H7 (cell line): Measurements from ENCODE around the gene CAMK2G. TPM values are rescaled to one million over a fixed set of nuclear protein-coding genes. Genes with fewer than 3 reads are reported as not detected.
A peak's percentile ranks its signal among the peaks of the same experiment; 100 is the strongest.
"Not testable (repeated sequence)": the region's sequence is repeated elsewhere in the genome, so short reads cannot be mapped to it uniquely, and the experiment has no call there.

ENCODE experiments used
- DNase-seq: peaks from one replicate; pipeline ENCODE4 v3.0.0; 2012
- H3K27me3 ChIP-seq: 2 replicates; pipeline ENCODE4 v1.6.0; 2011; ENCODE audit warnings: mild to moderate bottlenecking, low read length; ENCODE audit not compliant: control insufficient read depth, insufficient read depth
- H3K36me3 ChIP-seq: replicated peaks from 2 replicates; pipeline ENCODE4 v1.5.1; 2011; ENCODE audit warnings: low read length; ENCODE audit not compliant: control insufficient read depth, insufficient read depth
- H3K4me3 ChIP-seq: 2 replicates; pipeline ENCODE4 v1.5.1; 2011; ENCODE audit warnings: low read depth, mild to moderate bottlenecking, control low read depth, low read length, moderate library complexity; ENCODE audit not compliant: insufficient read depth
- total RNA-seq: library from RNA; depleted of rRNA; stranded (reverse); fragments of >200 nt; shearing (Covaris generic); gene quantifications from 2 replicates; pipeline ENCODE4 v1.2.3, GENCODE V29; 2014; rRNA removed

CAMK2G gene
- total RNA-seq, result 26.6 and 35.9 TPM in 2 replicates

DNA sequence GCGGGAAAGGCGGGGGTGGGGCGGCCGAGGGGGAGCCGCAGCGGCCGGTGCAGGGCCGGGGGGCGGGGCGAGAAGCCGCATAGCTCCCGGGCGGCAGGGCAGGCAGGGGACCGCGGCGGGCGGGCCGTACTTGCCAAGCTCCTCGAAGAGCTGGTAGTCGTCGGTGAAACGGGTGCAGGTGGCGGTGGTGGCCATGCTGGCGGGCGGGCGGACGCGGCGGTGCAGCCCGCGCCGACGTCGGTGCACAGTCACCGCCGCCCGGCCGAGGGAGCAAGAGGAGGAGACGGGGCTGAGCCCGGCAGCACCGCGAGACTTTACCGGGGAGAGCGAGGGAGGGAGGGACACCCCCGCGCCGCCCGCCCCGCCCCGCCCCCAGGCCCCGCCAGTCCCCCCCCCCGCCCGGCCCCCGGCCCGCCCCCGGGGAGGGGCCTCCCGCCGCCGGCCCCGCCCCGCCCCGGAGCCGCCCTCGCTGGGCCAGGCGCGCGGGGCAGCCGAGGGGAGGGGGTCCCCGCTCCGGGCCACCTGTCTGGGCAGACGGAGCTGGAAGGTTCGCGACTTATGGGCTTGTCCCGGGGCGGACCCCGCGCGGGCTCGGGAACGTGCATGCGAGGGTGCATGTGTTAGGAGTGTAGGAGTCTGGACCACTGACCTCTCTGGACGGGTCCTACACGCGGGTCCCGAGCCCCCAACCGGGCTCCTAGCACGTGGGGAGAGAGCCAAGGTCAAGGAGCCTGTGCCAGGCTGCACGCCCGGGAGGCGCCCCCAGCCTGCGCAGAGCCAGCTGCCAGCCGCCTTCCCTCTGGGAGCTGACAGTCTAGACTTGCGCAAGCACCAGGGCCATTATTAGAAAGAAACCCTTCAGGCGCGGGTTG, at the start of gene CAMK2G:
CAMK2G (minus strand) TSS at position 289 of the 872 bp plus-strand sequence; CDS start at position 195, 94 bp downstream.
- no peaks in the 10 kb centered on the region for H3K27me3 ChIP-seq
- H3K4me3 ChIP-seq, result peak within 1 kb of the TSS; percentile 77
- H3K36me3 ChIP-seq, result peaks cover 11% of the 10 kb centered on the region
- peak; percentile 98 for DNase-seq

DNA sequence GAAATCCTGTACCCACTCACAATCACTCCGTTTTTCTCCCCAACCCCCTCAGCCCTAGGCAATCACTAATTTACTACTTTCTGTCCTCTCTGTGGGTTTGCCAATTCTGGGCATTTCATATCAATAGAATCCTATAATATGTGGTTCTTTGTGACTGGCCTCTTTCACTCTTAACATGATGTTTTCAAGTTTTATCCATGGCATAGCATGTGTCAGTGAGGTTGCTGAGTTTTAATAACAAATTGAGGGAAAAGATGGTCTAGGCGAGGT, 48.4 kb upstream of the CAMK2G start:
- no peak overlapping the region for H3K4me3 ChIP-seq
- no peak for DNase-seq
- no peaks in the 10 kb centered on the region for H3K27me3 ChIP-seq
- H3K36me3 ChIP-seq, result no peaks in the 10 kb centered on the region

DNA sequence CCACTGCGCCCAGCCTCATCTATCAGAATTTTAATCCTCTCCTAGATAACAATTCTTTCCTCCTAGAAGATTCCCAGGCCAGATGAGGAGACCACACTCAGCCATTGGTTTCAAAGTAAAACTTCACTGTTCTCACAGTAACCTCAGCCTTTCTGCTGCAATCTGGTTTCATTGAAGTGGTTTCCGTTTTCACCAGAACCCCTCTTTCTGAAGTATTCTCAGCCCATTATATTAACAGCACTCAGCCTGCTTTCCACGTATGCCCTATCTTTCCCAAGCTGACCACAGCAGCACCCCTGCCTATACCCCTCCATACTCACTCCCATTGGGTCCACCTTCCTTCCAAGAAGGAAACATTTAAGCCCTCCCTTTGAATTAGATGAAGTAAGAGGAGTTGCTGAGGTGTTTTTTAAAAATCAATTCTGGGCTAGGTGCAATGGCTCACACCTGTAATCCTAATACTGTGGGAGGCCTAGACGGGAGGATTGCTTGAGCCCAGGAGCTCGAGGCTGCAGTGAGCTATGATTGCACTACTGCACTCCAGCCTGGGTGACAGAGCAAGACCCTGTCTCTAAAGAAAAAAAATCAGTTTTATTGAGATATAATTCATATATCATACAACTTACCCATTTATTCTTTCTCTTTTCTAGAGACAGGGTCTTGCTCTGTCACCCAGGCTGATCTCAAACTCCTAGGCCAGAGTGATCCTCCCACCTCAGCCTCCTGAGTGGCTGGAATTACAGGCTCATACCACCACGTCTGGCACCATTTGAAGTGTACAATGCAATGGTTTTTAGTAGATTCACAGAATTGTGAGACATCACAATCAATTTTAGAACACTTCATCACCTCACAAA, 47.9 kb upstream of the CAMK2G start:
- no peak for DNase-seq
- Histone ChIP-seq H3K36me3 (no peaks in the 10 kb centered on the region), H3K4me3 (no peak overlapping the region), H3K27me3 (no peaks in the 10 kb centered on the region)

DNA sequence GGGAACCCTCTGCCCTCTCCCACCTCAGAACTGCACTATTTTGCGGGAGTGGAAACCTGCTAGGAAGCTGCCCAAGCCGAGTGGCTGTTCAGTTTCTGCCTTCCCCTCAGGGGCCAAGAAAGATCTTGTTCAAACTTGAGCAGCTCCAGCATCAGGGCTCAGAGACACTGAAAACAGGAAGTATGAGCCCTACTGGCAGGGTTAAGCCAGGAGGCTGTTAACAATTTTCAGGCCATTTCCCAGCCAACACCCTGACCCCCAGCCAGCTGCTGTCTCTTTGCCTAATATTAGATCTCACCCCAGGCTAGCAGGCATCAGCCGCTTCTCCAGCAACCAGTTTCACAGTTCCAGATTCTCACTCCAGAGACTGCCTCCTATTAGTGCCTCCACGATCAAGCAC, 45.7 kb upstream of the CAMK2G start:
- no peaks in the 10 kb centered on the region for H3K27me3 ChIP-seq
- H3K4me3 ChIP-seq, result no peak overlapping the region
- H3K36me3 ChIP-seq, result peaks cover 1% of the 10 kb centered on the region
- DNase-seq, result peak; percentile 27

DNA sequence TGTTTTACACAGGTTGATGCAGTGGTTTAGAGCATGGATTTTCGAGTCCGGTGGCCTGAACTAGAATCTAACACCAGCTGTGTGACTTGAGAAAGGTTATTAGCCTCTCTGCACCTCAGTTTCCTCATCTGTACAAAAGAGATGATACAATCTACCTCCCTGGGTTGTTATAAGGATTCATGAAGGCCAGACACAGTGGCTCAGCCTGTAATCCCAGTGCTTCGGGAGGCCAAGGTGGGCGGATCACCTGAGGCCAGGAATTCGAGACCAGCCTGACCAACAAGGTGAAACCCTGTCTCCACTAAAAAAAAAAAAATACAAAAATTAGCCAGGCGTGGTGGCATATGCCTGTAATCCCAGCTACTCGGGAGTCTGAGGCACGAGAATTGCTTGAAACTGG, 45.1 kb upstream of the CAMK2G start:
- not testable (repeated sequence) for DNase-seq, H3K27me3 ChIP-seq, H3K4me3 ChIP-seq, H3K36me3 ChIP-seq

DNA sequence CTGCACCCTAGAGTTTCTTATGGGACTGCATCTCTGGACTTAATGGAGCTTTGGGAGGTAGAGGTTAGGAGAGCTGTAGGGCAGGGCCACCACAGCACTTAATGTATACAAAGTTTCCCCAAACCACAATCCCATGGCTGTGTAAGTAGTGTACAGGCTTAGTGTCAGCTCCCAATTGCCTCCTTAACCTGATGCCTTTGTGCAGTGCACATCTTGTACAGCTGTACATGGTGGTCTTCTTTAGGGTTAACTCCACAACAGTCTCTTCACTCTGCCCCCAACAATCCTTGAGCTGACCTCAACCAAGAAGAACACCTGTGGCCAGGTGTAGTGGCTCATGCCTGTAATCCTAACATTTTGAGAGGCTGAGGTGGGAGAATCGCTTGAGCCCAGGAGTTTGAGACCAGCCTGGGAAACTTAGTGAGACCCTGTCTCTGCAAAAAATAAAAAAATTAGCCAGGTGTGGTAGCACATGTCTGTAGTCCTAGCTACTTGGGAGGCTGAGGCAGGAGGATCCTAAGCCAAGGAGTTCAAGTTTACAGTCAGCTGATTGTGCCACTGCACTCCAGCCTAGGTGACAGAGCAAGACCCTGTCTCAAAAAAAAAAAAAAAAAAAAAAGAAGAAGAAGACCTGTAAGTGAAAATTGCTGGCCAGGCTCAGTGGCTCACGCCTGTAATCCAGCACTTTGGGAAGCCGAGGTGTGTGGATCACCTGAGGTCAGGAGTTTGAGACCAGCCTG, 43.4 kb upstream of the CAMK2G start:
- DNase-seq, result no peak
- H3K36me3 ChIP-seq, result peaks cover 2% of the 10 kb centered on the region

DNA sequence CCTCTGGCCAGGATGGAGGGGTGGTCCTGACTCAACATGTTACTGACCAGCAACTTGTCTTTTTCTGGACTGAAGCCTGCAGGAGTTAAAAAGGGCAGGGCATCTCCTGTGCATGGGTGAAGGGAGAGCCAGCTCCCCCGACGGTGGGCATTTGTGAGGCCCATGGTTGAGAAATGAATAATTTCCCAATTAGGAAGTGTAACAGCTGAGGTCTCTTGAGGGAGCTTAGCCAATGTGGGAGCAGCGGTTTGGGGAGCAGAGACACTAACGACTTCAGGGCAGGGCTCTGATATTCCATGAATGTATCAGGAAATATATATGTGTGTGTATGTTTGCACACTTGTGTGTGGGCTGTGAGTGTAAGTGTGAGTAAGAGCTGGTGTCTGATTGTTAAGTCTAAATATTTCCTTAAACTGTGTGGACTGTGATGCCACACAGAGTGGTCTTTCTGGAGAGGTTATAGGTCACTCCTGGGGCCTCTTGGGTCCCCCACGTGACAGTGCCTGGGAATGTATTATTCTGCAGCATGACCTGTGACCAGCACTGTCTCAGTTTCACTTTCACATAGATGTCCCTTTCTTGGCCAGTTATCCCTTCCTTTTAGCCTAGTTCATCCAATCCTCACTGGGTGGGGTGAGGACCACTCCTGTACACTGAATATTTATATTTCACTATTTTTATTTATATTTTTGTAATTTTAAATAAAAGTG, 42.6 kb upstream of the CAMK2G start:
- DNase-seq, result no peak
- Histone ChIP-seq H3K4me3 (no peak overlapping the region), H3K27me3 (peaks cover under 1% of the 10 kb centered on the region), H3K36me3 (peaks cover 2% of the 10 kb centered on the region)

More for the DNA sequence above, 43.4 kb upstream of the CAMK2G start:
- H3K27me3 ChIP-seq, result no peaks in the 10 kb centered on the region; the same call in 1 of the 2 replicates
- H3K4me3 ChIP-seq, result no peak overlapping the region

DNA sequence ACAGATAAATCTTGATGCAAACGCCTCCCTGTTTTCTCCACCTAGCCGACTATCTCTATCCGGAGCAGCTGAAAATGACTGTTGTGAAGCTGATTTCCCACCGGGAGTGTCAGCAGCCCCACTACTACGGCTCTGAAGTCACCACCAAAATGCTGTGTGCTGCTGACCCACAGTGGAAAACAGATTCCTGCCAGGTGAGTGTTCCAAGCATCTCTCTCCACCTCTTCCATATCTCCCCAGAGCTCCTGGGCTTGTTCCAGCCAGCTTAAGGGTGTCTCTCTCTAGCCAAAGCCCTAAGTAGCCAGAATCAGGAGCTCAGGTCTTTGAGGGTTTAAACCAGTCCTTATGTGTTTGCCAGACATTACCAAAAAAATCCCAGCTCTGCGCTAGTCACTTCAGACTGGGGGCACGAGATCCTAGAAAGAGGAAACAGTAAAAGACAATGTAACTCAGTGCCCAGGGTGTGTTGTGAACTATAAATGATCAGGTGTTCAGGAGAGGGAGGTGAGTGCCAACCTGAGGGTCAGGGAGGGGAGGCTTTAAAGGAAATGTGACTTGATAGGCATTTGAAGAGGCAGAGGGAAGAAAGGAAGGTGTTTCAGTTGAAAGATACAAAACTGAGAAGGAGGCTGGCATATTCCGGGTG, 41.0 kb upstream of the CAMK2G start:
- H3K27me3 ChIP-seq, result peaks cover 8% of the 10 kb centered on the region
- no peak for DNase-seq
- peaks cover 2% of the 10 kb centered on the region for H3K36me3 ChIP-seq
- no peak overlapping the region for H3K4me3 ChIP-seq

DNA sequence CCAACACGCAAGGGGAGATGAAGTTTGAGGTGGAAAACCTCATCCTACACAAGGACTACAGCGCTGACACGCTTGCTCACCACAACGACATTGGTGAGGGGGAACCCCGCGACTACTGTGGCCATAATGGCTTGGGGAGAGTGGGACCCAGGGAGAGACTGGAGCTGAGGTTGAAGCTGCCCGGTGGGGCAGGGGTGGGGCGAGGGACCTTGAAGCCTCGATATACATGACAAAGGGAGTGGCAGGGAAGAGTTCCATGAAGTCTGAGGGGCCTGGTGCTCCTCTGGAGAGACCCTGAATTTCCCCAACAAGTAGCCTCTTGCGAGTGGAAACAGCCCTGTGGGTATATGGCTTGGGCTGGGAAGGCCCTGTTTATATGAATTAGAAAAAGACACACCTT, 39.7 kb upstream of the CAMK2G start:
- peaks cover 8% of the 10 kb centered on the region for H3K27me3 ChIP-seq
- DNase-seq, result peak; percentile 56
- H3K4me3 ChIP-seq, result no peak overlapping the region
- H3K36me3 ChIP-seq, result peaks cover 2% of the 10 kb centered on the region

DNA sequence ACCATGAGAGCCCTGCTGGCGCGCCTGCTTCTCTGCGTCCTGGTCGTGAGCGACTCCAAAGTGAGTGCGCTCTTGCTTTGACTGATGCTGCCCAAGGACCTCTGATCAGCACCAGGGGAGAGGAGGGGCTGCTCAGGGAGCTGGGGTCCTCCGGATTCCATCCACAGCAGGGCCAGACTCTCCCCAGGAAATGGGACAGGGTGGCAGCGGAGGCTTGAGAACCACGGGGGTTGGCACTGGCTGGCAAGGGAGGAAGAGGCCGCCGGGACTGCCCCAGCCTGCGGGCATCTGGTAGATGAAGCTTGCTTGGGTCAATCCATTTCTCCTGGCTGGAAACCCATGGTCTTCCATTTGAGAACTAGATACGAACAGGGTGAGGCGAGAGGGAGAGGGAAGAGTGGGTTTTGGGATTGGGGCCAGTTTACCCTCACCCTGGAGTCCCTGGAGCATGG, 37.2 kb upstream of the CAMK2G start:
- H3K27me3 ChIP-seq, result peaks cover 8% of the 10 kb centered on the region
- no peak for DNase-seq
- peak overlapping the region; percentile 89 for H3K4me3 ChIP-seq
- peaks cover 2% of the 10 kb centered on the region for H3K36me3 ChIP-seq

DNA sequence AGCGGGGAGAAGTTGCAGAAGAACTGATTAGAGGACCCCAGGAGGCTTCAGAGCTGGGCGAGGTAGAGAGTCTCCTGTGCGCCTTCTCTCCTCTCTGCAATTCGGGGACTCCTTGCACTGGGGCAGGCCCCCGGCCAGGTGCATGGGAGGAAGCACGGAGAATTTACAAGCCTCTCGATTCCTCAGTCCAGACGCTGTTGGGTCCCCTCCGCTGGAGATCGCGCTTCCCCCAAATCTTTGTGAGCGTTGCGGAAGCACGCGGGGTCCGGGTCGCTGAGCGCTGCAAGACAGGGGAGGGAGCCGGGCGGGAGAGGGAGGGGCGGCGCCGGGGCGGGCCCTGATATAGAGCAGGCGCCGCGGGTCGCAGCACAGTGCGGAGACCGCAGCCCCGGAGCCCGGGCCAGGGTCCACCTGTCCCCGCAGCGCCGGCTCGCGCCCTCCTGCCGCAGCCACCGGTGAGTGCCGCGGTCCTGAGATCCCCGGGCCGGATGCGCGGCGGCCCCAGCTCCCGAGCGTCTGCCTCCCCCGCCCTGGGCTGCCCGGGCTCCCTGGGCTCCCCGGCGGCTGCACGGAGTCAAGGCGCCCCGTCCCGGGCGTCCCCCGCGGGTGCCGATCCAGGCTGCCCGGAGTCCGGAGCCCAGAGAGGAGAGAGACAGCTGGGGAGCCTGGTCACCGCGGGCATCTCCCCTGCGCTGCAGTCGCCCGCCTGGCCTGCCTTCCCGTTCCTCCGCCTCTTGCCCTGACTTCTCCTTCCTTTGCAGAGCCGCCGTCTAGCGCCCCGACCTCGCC, 36.6 kb upstream of the CAMK2G start, which contains the start of gene PLAU:
PLAU (plus strand) TSS at position 369 of the 789 bp plus-strand sequence. CDS start 424 bp downstream, outside the sequence.
- Histone ChIP-seq H3K36me3 (peaks cover 2% of the 10 kb centered on the region), H3K4me3 (peak within 1 kb of the TSS; percentile 89), H3K27me3 (peaks cover 8% of the 10 kb centered on the region)
- peak; percentile 92 for DNase-seq

DNA sequence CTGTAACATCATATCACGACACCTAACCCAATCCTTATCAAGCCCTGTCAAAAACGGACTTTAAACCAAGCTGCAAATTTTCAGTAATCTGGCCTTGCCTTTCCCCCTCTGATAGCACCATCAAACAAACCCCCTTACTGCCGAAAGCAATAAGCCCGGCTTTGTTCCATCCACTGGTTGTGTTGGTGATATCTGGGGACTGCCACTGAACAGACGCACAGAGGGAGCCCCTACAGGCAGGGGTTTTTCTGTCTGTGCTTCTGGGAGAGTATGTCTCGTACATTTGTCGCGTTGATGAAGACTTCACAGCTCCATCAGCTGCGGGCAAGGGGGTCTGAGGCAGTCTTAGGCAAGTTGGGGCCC, 36.0 kb upstream of the CAMK2G start:
- Histone ChIP-seq H3K36me3 (peaks cover 2% of the 10 kb centered on the region), H3K4me3 (peak overlapping the region; percentile 89), H3K27me3 (peaks cover 8% of the 10 kb centered on the region)
- peak; percentile 68 for DNase-seq
